Middle frontal gyrus (tissue), 1 donor: Measurements from ENCODE around the gene ACOT9.
"Not testable (repeated sequence)": the region's sequence is repeated elsewhere in the genome, so short reads cannot be mapped to it uniquely, and the experiment has no call there.

Source experiments
- DNase-seq: peaks from one replicate; pipeline ENCODE4 v3.0.0-alpha.2; 2015; ENCODE audit warnings: low spot score; ENCODE audit errors: extremely low spot score

Gene ACOT9

GRCh38 chrX:23699636-23700194, 43.4 kb downstream of the ACOT9 start:
- no peak for DNase-seq

DNA sequence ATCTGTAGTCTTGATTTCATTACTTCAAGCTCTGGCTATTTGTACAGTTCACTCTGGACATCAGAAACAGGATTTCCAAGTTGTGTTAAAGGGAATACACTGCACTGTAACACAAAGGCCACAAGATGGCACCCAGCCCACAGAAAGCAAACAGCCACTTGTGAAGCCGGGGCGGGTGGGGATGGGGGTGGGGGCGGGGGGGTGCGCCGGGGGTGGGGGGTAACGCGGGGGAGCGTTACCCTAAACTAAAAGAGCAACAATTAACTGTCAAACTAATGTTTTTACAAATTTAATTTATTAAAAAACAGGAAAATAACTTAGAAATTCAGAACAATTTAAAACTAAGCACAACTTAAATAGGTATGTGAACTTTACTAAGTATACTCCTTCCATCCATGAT, 48.5 kb downstream of the ACOT9 start:
- no peak for DNase-seq

DNA sequence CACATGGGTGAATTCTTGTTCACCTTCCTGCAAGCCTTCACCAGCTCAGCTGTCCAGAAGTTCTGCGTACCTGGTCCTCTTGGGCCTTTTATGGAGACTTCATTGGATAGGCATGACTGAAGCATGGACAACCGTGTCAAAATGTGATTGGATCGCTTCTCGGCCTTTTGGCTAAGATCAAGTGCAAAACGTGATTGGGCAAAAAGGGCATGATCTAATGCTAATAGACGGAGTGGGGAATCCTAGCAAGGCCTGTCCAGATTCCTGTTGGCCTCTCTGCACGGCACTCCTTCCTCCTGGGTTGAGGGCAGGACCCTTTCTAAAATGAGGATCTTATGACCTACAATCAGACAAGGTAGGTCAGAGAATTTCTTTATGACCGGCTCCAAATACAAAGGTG, 50.9 kb downstream of the ACOT9 start:
- no peak for DNase-seq

GRCh38 chrX:23676486-23676885, 66.6 kb downstream of the ACOT9 start:
- DNase-seq: not testable (repeated sequence)

DNA sequence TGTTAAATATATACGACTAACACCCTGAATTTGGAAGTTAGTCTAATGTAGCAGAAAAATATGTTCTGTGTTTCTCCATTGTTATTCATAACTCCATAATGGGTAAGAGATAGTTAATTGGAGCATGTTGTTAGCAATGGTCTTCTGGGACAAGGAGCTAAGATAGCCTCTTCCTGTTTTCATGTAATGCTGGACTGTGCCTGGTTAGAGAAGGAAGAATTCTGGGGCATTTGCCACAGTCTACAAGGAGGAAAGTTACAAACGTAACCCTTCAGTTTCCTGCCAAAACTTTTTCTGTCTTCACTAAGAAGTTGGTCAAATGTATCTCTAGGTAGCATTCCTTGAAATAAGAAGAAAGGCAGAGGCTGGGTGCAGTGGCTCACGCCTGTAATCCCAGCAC, 70.0 kb downstream of the ACOT9 start:
- DNase-seq: no peak

GRCh38 chrX:23670528-23670927, 72.5 kb downstream of the ACOT9 start:
- no peak for DNase-seq

DNA sequence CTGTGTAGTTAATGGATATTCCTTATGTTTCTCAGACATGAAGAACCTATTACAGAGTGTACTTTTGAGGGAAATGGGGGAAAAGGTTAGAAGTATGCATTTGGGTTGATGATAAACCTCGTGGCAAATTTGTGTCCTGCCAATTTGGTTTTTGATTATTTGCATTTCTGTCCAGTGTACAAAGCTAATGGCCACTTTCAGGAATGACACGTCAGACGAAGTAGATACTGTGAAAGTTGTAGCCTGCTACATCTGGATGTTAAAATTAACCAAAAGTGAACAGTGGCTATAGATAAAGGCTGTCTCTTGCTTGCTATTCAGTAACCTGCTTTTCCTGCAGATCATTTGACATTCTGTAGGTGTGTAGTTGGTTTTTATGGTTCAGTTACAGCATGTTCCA, 74.7 kb downstream of the ACOT9 start:
- DNase-seq: no peak

DNA sequence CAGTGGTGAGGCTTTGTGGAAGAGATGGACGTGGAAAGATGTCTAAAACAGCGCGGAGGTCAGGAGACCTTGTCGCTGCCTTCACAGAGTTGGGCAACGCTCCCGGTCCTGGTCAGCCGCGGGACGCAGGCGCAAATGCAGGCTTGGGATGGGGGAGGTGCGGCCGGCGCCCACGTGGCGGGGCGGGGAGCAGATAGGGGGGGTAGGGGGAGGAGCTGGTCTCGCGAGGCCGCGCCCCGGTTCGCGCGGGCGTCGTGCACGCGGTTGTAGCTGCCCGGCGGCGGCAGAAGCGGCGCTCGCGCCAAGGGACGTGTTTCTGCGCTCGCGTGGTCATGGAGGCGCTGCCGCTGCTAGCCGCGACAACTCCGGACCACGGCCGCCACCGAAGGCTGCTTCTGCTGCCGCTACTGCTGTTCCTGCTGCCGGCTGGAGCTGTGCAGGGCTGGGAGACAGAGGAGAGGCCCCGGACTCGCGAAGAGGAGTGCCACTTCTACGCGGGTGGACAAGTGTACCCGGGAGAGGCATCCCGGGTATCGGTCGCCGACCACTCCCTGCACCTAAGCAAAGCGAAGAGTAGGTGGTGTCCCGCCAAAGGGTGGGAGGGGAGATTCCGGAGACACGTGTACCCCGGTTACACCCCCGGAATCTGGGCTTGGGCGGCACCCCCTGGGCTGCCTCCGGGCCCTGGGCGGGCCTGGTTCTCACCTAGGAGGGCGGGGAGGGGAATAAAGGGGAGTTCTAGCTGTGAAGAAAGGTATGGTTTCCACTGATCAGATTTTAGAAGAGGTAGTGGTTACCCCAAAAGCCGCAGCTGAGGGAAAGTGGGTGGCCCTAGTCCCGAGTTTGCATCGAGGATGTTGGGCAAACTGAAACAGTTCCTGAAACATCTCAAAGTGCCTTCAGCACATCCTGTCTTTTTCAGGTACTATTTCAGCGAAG, 75.6 kb downstream of the ACOT9 start, which contains the start of gene PRDX4:
TSS of gene PRDX4 (plus strand) at position 255 of the 939 bp plus-strand sequence. CDS start at position 333, 78 bp downstream.
- DNase-seq: peak; percentile 60

GRCh38 chrX:23666282-23666681, 76.8 kb downstream of the ACOT9 start:
- DNase-seq: no peak

GRCh38 chrX:23664496-23664895, 78.6 kb downstream of the ACOT9 start:
- no peak for DNase-seq

GRCh38 chrX:23662853-23663252, 80.2 kb downstream of the ACOT9 start:
- DNase-seq: no peak

- DNase-seq: no peak
These were observed 80.9 kb downstream of the ACOT9 start for GRCh38 chrX:23662187-23662586.

DNA sequence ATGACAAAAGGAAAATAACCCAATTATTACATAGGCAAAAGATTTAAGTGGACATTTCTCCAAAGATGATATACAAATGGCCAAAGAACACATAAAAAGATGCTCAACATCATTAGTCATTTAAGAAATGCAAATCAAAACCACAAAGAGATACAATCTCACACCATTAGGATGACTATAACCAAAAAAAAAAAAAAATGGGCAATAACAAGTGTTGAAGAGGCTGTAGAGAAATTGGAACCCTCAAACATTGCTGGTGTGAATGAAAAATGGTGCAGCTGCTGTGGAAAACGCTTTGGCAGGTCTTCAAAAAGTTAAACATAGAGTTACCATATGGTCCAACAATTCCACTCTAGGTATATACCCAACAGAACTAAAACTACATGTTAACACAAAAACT, 81.4 kb downstream of the ACOT9 start:
- DNase-seq: no peak

GRCh38 chrX:23660766-23661132, 82.3 kb downstream of the ACOT9 start:
- DNase-seq: no peak

- DNase-seq: not testable (repeated sequence)
These were observed 82.9 kb downstream of the ACOT9 start for GRCh38 chrX:23660083-23660765.

DNA sequence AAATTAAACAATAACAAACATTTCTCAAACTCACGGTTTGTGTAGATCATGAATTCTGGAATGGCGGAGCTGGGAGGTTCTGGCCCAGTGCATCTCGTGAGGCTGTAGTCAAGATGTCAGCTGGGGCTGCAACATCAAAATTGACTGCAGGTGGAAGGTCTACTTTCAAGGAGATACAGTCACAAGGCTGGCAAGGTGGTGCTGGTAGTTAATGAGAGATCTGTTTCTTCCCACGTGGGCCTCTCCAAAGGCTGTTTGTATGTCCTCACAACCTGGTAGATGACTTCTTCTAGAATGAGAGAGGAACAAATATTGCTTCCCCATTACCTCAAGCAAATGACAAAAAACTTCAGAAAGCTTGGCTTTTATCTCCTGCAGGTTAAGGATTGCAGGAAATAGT, 83.7 kb downstream of the ACOT9 start:
- no peak for DNase-seq

DNA sequence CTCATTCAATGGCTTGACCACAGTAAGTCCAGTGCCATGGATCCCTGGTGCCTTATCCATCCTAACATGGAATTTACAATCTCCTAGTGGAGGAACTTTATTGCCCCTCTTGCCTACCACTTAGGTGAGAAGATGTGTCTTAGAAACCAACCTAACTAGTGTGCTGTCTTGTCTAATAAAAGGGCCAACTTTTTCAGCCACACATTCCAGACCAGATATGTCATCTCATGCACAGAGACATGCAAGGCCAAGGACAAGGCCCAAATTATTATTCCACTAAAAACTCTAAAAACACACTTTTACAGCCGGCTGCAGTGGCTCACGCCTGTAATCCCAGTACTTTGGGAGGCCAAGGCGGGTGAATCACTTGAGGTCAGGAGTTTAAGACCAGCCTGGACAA, 86.4 kb downstream of the ACOT9 start:
- DNase-seq: no peak

GRCh38 chrX:23656091-23656490, 87.0 kb downstream of the ACOT9 start:
- DNase-seq: no peak
